NCI-H1105 (cell line): Measurements from ENCODE around the gene PPIE.
"Not testable (repeated sequence)": the region's sequence is repeated elsewhere in the genome, so short reads cannot be mapped to it uniquely, and the experiment has no call there.

Experiments
- DNase-seq: peaks from one replicate; lab custom pipeline; 2025; lab: John Stamatoyannopoulos, UW

PPIE gene

GRCh38 chr1:39758556-39759435, 20.1 kb downstream of the PPIE start:
- DNase-seq, result no peak

- no peak for DNase-seq
Measured at GRCh38 chr1:39759436-39759726, 20.7 kb downstream of the PPIE start.

GRCh38 chr1:39760074-39761008, 21.7 kb downstream of the PPIE start:
- DNase-seq, result no peak

GRCh38 chr1:39761016-39761415, 22.3 kb downstream of the PPIE start:
- no peak for DNase-seq

- DNase-seq, result no peak
Measured at GRCh38 chr1:39761557-39762260, 23.0 kb downstream of the PPIE start.

- DNase-seq, result no peak
Measured at GRCh38 chr1:39762550-39763540, 24.2 kb downstream of the PPIE start.

GRCh38 chr1:39763619-39764374, 25.1 kb downstream of the PPIE start:
- DNase-seq, result not testable (repeated sequence)

- not testable (repeated sequence) for DNase-seq
Measured at GRCh38 chr1:39764512-39764911, 25.8 kb downstream of the PPIE start.

GRCh38 chr1:39766466-39766865, 27.8 kb downstream of the PPIE start:
- DNase-seq, result not testable (repeated sequence)

GRCh38 chr1:39769502-39769901, 30.8 kb downstream of the PPIE start:
- not testable (repeated sequence) for DNase-seq

- not testable (repeated sequence) for DNase-seq
Measured at GRCh38 chr1:39770100-39771021, 31.7 kb downstream of the PPIE start.

- DNase-seq, result not testable (repeated sequence)
Measured at GRCh38 chr1:39771022-39771532, 32.4 kb downstream of the PPIE start, which contains the start of gene OXCT2. Gene OXCT2 (minus strand): TSS chr1:39771348. CDS start chr1:39771255, 93 bp downstream.

GRCh38 chr1:39773369-39773979, 34.8 kb downstream of the PPIE start:
- not testable (repeated sequence) for DNase-seq

GRCh38 chr1:39775141-39775540, 36.5 kb downstream of the PPIE start:
- DNase-seq, result not testable (repeated sequence)

GRCh38 chr1:39775676-39776399, 37.2 kb downstream of the PPIE start:
- DNase-seq, result not testable (repeated sequence)

- DNase-seq, result no peak
Measured at GRCh38 chr1:39776400-39776713, 37.7 kb downstream of the PPIE start.

GRCh38 chr1:39776886-39777285, 38.2 kb downstream of the PPIE start:
- no peak for DNase-seq

- DNase-seq, result no peak
Measured at GRCh38 chr1:39777306-39777705, 38.6 kb downstream of the PPIE start.
